Effector memory CD4-positive, alpha-beta T cell (primary cell): ENCODE data around the gene SFXN5.

ENCODE experiments used
- DNase-seq, 3 donors: peaks; one replicate each; pipeline ENCODE4 v3.0.0-alpha.2; 2020
- H3K27ac ChIP-seq: 2 replicates; pipeline ENCODE4 v1.7.0; 2013; ENCODE audit warnings: mild to moderate bottlenecking, low read length, moderate library complexity; ENCODE audit not compliant: insufficient read depth, poor library complexity, severe bottlenecking
- H3K27me3 ChIP-seq: replicated peaks from 2 replicates; pipeline ENCODE4 v1.7.0; 2013; ENCODE audit warnings: mild to moderate bottlenecking, low read length; ENCODE audit not compliant: insufficient read depth, control insufficient read depth, poor library complexity, severe bottlenecking
- H3K36me3 ChIP-seq: 2 replicates; pipeline ENCODE4 v1.7.0; 2013; ENCODE audit warnings: mild to moderate bottlenecking, low read length, moderate library complexity; ENCODE audit not compliant: control insufficient read depth, insufficient read depth
- H3K4me1 ChIP-seq: 2 replicates; pipeline ENCODE4 v1.7.0; 2013; ENCODE audit warnings: low read length, mild to moderate bottlenecking; ENCODE audit not compliant: control insufficient read depth, insufficient read depth, poor library complexity, severe bottlenecking
- H3K4me3 ChIP-seq: 2 replicates; pipeline ENCODE4 v1.7.0; 2013; ENCODE audit warnings: low read length, low read depth, mild to moderate bottlenecking; ENCODE audit not compliant: insufficient read depth, poor library complexity, severe bottlenecking
- H3K9me3 ChIP-seq: 2 replicates; pipeline ENCODE4 v1.7.0; 2013; ENCODE audit warnings: mild to moderate bottlenecking, low read length, moderate library complexity; ENCODE audit not compliant: control insufficient read depth

The SFXN5 gene

DNA sequence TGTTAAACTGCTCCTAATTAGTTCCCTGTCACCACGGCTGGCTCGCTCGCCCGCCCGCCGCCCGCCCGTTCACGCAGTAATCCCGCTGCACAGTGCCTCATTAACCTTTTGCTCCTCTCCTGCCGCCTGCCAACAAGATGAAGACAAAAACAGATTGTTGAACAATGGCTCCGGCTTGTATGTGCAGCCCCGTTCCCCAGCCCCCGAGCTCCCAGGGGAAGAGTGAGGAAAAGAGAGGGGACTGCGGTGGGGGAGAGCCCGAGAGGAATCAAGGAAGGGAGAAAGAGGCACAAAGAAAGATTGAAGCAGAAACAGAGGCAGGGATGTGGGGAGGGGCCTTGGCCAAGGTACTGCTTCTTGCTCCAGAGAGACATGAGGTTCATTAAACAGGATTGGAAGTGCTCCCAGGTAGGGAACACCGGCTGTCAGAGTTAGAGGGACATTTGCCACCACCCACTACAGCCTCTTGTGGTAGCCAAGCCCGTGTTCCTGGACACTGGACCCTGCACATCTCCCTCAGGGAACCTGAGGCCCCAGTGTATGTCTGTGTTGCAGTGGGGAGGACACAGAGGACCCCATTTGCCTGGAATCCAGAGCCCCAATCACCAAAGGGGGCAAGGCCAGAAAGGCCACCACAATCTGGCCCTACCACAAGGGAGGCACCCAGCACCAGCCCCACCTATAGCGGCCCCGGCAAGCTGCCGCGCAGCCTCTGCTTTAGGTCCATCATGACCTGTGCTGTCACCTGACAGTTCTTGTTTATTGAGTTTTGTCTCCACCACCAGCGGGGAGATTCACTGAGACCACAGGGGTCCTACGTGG is 116.1 kb downstream of the SFXN5 start:
- Histone ChIP-seq H3K4me1 (peaks cover 10% of the 10 kb centered on the region), H3K4me3 (no peak overlapping the region), H3K27me3 (no peaks in the 10 kb centered on the region), H3K36me3 (no peaks in the 10 kb centered on the region), H3K27ac (no peak overlapping the region), H3K9me3 (no peaks in the 10 kb centered on the region)
- no peak for DNase-seq

DNA sequence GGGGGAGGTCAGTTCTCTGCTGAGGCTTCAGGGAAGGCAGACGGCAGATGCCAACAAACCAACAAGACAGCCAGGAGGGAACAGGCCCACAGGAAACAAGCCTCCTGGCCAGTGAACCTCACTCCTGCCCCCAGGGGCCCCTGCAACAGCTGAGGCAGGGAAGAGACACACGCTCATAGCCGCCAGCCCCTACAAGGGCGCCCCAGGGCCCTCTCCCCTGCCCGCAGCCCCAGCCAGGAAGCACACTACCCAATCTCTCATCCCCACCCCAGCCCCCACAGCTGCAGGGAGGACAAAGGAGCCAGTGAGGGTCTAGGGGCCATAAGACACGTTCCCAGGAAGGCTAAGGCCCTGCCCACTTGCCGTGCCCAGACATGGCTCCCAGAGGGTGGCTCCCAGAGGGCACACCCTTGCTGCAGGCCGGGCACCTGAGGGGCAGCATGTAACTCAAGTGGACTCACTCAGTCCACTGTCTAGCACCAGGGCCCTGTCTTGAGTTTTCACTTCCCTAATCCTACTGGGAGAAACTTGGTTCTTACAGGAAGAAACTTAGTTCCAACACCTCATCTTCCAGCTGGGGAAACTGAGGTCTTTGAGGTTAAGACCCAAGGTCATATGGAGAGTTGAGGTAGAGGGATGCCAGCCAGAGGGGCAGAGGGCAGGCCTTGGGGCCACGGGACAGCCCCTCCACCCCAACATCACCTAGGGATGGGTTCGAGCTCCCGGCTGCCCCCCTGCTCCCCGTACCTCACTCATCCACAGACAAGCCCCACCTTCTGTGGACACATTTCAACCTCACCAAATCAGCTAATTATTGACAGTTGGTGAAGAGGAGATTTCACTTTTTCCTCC is 116.9 kb downstream of the SFXN5 start:
- no peak for DNase-seq
- Histone ChIP-seq H3K27ac (no peak overlapping the region), H3K9me3 (no peaks in the 10 kb centered on the region), H3K4me3 (peak overlapping the region; percentile 43), H3K36me3 (no peaks in the 10 kb centered on the region), H3K27me3 (no peaks in the 10 kb centered on the region), H3K4me1 (peaks cover 10% of the 10 kb centered on the region)

DNA sequence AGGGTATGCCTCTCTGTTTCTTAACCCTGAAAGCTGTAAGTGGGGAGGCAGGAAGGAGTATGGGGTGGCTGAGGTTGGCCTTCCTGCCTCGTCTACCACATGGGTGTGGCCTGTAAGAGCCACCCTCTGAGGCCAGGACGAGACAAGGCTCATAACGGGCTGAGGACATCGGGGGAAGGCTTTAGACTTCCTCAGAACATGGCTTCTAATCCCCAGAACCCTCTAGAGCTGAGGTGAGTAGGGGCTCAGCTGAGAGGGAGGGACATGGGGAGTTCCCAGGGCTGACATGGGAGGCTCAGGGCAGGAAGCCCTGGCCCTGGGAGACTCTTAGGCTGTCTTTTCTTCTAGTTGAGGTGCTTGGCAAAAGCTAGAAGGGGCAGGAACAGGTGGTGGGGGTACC is 117.5 kb downstream of the SFXN5 start:
- H3K4me1 ChIP-seq, result peaks cover 10% of the 10 kb centered on the region
- no peak overlapping the region for H3K27ac ChIP-seq
- DNase-seq, result peak in 2 of 3 donors; percentile 3 to 11
- H3K36me3 ChIP-seq, result no peaks in the 10 kb centered on the region
- no peaks in the 10 kb centered on the region for H3K27me3 ChIP-seq
- peak overlapping the region; percentile 43 for H3K4me3 ChIP-seq
- H3K9me3 ChIP-seq, result no peaks in the 10 kb centered on the region

DNA sequence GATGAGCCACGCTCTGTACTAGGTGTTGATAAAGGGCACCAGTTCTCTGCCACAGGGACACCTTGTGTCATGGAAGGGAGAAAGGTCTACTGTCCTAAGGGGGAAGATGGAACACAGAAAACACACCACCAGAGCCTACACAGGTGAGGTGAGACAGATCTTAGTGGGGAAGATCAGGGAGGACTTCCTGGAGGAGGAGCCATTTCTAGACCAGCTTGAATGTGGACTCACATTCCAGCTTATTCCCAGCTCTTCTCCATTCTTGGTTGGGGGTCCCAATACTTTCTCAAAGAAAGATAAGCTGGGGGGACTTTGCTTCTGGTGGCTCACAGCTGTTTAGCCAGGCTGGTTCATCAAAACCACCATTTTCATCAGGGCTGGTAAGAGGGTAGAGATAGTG is 118.0 kb downstream of the SFXN5 start:
- no peak for DNase-seq
- Histone ChIP-seq H3K4me3 (peak overlapping the region; percentile 43), H3K27me3 (no peaks in the 10 kb centered on the region), H3K27ac (no peak overlapping the region), H3K4me1 (peaks cover 10% of the 10 kb centered on the region), H3K9me3 (no peaks in the 10 kb centered on the region), H3K36me3 (no peaks in the 10 kb centered on the region)

DNA sequence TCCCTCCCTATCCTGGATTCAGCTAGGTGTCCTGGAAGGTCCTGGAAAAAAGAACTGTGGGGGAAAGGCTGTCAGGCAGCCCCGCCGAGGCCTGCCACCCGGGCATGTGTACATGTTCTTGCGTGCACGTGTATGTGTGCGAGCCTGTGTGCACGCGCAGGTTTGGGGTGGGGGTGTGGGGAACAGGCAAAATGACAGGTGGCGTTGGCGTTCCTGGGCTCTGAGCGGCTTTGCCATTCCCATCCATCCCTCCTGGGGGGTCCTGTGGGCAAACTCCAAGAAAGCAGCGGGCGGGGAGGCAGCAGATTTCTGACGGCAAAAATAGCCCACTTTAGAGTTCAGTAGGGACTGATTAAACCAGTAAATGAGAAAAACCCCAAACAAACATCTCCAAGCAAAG is 118.6 kb downstream of the SFXN5 start:
- no peaks in the 10 kb centered on the region for H3K36me3 ChIP-seq
- no peaks in the 10 kb centered on the region for H3K27me3 ChIP-seq
- DNase-seq, result no peak
- no peaks in the 10 kb centered on the region for H3K9me3 ChIP-seq
- peaks cover 10% of the 10 kb centered on the region for H3K4me1 ChIP-seq
- no peak overlapping the region for H3K4me3 ChIP-seq
- no peak overlapping the region for H3K27ac ChIP-seq

DNA sequence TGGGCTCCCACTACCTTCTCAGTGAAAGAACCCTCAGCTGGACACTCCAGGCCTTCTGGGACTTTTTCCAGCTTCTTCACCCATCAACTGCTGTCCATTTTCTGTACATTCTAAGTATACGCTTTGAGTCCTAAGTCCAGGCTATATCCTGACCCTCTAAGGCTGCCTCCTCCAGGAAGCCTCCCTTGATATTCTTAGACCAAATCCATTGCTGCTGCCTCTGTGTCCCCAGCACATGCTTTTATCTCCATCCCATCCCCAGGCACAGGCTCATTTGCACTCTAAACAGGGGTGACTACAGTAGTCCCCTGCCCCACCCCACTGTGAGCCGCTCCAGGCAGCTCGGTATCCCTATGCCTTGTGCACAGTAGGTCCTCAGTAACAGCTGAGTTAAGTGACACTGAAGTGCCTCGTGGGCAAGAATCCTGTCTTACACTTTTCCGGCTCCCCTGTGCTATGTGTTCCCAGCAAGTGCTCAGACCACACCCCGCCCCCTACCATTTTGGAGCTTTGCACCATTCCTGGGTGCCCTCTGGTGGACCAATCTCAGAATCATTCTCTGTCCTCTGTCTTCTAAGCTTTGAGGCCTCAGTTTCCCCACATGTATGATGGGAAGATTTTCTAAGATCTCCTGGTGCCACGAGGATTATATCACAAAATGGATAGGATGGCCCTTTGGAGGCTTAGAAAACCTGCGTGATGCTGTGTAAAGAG is 119.2 kb downstream of the SFXN5 start:
- no peaks in the 10 kb centered on the region for H3K36me3 ChIP-seq
- no peak overlapping the region for H3K4me3 ChIP-seq
- no peak for DNase-seq
- peaks cover 10% of the 10 kb centered on the region for H3K4me1 ChIP-seq
- H3K27ac ChIP-seq, result no peak overlapping the region
- no peaks in the 10 kb centered on the region for H3K27me3 ChIP-seq
- no peaks in the 10 kb centered on the region for H3K9me3 ChIP-seq

DNA sequence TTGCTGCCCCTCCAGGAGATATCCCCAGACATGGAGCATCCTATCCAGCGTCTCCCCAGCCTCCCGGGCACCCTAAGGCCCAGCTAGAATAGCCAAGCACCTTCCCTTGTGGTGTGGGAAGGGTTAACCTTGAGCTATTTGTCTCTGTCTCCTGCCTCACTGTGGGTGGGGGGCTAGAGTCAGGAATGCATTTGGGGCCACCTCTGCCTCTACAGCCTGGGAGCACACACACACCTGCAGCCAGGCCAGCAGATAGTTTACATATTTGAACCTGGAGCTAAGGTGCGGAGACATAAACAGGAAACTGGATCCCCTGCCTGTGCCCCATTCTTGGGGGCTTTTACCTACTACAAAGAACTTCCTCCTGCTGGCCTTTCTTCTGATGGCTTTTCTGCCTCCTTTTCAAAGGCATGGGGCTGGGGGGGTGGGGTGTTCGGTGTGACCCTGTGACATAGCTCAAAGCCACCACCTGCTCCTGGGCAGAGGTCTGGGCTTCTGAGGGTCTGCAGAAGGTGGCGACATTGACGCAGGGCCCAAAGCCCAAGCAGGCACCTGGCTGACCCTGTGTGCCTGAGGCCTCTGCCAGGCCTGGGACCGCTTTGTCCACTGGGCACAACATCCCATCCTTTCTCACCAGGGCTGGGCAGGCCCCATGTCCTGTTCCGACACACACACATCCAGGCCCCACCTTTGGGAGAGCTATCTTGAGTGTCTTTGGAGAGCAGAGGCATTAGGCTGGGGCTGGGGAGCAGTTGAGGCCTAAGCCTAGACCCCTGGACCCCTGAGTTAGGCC is 120.0 kb downstream of the SFXN5 start:
- Histone ChIP-seq H3K4me1 (peaks cover 10% of the 10 kb centered on the region), H3K27ac (no peak overlapping the region), H3K27me3 (no peaks in the 10 kb centered on the region), H3K36me3 (no peaks in the 10 kb centered on the region), H3K4me3 (no peak overlapping the region), H3K9me3 (no peaks in the 10 kb centered on the region)
- no peak for DNase-seq

DNA sequence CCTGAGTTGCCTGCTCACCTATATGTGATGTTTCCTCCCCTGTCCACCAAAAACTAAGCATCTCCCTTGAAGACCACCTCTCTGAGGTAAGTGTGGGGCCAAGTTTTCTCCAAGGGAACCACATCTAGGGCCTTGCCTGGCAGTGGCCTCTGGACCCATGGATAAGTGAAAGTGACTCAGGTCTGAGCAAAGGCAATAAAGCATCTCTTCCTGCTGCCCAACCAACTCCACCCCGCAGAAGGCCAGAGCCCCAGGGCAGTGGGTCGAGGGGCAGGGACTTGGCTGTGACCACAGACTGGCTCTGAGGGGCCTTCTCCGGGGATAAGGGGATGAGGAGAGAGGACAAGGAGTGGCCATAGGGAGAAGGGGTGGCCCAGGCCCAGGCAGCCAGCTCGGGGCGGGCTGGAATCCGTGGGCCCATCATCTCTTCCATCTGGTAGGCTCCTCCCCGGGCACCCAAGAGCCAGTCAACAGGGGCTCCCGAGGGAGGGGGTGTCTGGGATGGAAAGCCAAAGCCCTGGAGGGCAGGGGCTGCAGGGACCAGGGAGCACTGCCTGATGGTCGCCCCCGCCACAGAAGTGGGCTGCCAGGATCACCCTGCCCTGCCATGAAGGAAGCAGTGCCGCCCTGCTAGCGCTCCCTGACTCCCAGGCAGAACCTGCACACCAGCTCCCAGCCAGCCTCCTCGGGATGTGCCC is 120.8 kb downstream of the SFXN5 start:
- Histone ChIP-seq H3K4me1 (peaks cover 10% of the 10 kb centered on the region), H3K9me3 (no peaks in the 10 kb centered on the region), H3K4me3 (no peak overlapping the region), H3K36me3 (no peaks in the 10 kb centered on the region), H3K27me3 (no peaks in the 10 kb centered on the region), H3K27ac (no peak overlapping the region)
- DNase-seq, result no peak

DNA sequence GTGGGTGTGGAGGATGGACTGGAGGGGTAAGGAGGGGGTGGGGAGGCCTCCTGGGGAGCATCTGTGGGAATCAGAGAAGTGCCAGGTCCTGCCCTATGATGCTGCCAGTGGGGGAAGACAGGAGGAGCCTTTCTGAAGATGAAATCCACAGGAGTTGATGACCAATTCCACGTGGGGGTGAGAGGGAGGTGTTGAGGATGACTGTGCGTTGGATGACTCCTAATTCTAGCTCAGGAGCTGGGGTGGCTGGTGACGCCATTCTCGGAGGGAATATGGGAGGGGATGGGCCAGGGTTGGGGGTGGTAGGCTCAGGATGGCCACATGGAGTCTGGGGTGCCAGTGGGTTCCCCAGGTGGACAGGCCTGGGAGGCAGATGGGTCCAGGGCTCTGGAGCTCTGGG is 121.9 kb downstream of the SFXN5 start:
- H3K4me1 ChIP-seq, result peaks cover 10% of the 10 kb centered on the region
- DNase-seq, result no peak
- H3K27me3 ChIP-seq, result no peaks in the 10 kb centered on the region
- no peaks in the 10 kb centered on the region for H3K9me3 ChIP-seq
- no peak overlapping the region for H3K4me3 ChIP-seq
- H3K36me3 ChIP-seq, result no peaks in the 10 kb centered on the region
- H3K27ac ChIP-seq, result no peak overlapping the region
